ENCODE measurements around the gene RANBP9. TPM values are rescaled to one million over a fixed set of nuclear protein-coding genes. Genes with fewer than 3 reads are reported as not detected.

The RANBP9 gene
- total RNA-seq, 5 donors from 2014 or later (not counting 1 experiment from before 2014, with no cell fraction given): 44.9 to 59.4 (median 46.8) TPM

DNA sequence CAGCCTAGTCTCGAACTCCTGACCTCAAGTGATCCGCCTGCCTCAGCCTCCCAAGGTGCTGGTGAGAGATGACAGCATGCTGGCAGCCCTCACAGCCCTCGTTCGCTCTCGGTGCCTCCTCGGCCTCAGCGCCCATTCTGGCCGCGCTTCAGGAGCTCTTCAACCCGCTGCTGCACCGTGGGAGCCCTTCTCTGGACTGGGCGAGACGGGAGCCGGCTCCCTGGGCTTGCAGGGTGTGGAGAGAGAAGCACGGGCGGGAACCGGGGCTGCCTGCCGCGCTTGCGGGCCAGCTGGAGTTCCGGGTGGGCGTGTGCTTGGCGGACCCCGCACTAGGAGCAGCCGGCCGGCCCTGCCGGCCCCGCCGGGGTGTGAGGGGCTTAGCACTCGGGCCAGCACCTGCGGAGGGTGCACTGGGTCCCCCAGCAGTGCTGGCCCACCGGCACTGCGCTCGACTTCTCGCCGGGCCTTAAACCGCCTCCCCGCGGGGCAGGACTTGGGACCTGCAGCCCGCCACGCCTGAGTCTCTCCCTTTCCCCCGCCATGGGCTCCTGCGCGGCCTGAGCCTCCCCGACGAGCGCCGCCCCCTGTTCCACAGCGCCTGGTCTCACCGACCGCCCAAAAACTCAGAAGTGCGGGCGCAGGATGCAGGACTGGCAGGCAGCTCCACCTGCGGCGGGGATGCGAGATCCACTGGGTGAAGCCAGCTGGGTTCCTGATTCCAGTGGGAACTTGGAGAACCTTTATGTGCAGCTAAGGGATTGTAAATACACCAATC is 31.5 kb upstream of the RANBP9 start:
- H3K27me3 Mint-ChIP-seq: no peaks in the 10 kb centered on the region
- no peak overlapping the region for H3K4me3 ChIP-seq (ENCODE audit: control insufficient read depth in 1 of 2, extremely low read depth in 1 of 2, low read length in 1 of 2)
- POLR2A ChIA-PET: no interaction called here

DNA sequence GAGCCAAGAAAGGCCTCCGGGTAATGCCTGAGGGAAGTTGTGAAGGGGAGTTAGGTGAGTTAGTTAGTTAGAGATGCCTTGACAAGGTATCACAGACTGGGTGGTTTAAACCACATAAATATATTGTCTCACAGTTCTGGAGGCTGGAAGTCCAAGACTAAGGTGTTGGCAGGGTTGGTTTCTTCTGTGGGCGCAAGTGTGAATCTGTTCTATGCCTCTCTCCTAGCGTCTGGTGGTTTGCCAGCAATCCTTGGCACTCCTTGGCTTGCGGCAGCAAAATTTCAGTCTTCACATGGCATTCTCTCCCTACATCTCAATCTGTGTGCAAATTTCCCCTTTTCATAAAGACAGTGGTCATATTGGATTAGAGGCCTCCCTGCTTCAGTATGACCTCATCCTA is 29.7 kb upstream of the RANBP9 start:
- DNase-seq: no peak
- POLR2A ChIA-PET: no interaction called here
- Mint-ChIP-seq H3K27me3 (no peaks in the 10 kb centered on the region), H3K27ac (no peak overlapping the region), H3K9me3 (no peaks in the 10 kb centered on the region), H3K4me1 (no peaks in the 10 kb centered on the region), H3K4me3 (no peak overlapping the region), H3K36me3 (no peaks in the 10 kb centered on the region)
- H3K36me3 ChIP-seq (ENCODE audit: control insufficient read depth in 2 of 2, extremely low read depth in 1 of 2, insufficient read depth in 1 of 2, low read length in 1 of 2): no peaks in the 10 kb centered on the region
- ATAC-seq (replicated peaks in 1 of 4): no peak
- 83% methylated on average over 3 of the region's 4 CpGs for WGBS (ENCODE audit: insufficient coverage)
- no peak overlapping the region for H3K4me3 ChIP-seq (ENCODE audit: control insufficient read depth in 1 of 2, extremely low read depth in 1 of 2, low read length in 1 of 2)
- no peaks in the 10 kb centered on the region for H3K27me3 ChIP-seq (replicated peaks in 1 of 2; ENCODE audit: control insufficient read depth in 2 of 2, extremely low read depth in 1 of 2, insufficient read depth in 2 of 2, low read length in 1 of 2)
- CTCF ChIA-PET: no interaction called here
- no peaks in the 10 kb centered on the region for H3K9me3 ChIP-seq
- H3K4me1 ChIP-seq (ENCODE audit: control insufficient read depth in 1 of 2, extremely low read depth in 1 of 2, insufficient read depth in 2 of 2, low read length in 2 of 2): no peaks in the 10 kb centered on the region
- H3K27ac ChIP-seq (ENCODE audit: low read length): no peak overlapping the region

More for the DNA sequence above, 31.5 kb upstream of the RANBP9 start:
- DNase-seq: no peak
- Histone ChIP-seq H3K36me3 (ENCODE audit: control insufficient read depth in 2 of 2, extremely low read depth in 1 of 2, insufficient read depth in 1 of 2, low read length in 1 of 2) (no peaks in the 10 kb centered on the region), H3K9me3 (no peaks in the 10 kb centered on the region), H3K27me3 (replicated peaks in 1 of 2; ENCODE audit: control insufficient read depth in 2 of 2, extremely low read depth in 1 of 2, insufficient read depth in 2 of 2, low read length in 1 of 2) (no peaks in the 10 kb centered on the region), H3K27ac (ENCODE audit: low read length) (no peak overlapping the region), H3K4me1 (ENCODE audit: control insufficient read depth in 1 of 2, extremely low read depth in 1 of 2, insufficient read depth in 2 of 2, low read length in 2 of 2) (peaks cover 0 to 12% of the 10 kb centered on the region in 2 experiments)
- WGBS (ENCODE audit: insufficient coverage): 86% methylated on average over 53 of the region's 56 CpGs
- no peaks in the 10 kb centered on the region for H3K36me3 Mint-ChIP-seq
- H3K27ac Mint-ChIP-seq: no peak overlapping the region
- peaks cover 0 to 12% (median 7%) of the 10 kb centered on the region in 3 donors for H3K4me1 Mint-ChIP-seq
- H3K9me3 Mint-ChIP-seq: peaks cover 0 to 7% (median 0%) of the 10 kb centered on the region in 3 donors
- no peak for ATAC-seq (replicated peaks in 1 of 4)
- CTCF ChIA-PET: interaction anchor here in 1 of 2 donors (0.6 kb wide), 1 partner anchor 9 kb away, joined by 4 read pairs; no protein-coding TSS in a partner anchor
- H3K4me3 Mint-ChIP-seq: peak overlapping the region in 2 of 3 donors; percentile 41 to 43

DNA sequence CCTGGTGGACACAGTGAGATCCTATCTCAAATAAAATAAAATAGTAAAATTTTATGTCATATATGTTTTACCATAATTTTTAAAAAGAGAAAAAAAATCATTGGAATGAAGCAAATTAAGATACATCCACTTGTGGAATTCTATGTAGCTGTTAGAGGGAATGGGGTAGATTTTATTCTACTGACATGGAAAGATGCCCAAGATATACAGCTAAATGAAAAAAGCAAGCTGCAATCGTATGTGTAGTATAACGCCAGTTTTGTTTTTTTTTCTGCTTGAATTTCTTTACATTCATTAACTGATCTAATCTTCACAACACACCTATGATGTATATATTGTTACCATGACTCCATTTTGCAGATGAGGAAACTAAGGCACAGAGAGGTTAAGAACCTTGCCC is 23.4 kb upstream of the RANBP9 start:
- DNase-seq (no peak), ATAC-seq (replicated peaks in 1 of 4) (no peak)
- H3K27me3 ChIP-seq (replicated peaks in 1 of 2; ENCODE audit: control insufficient read depth in 2 of 2, extremely low read depth in 1 of 2, insufficient read depth in 2 of 2, low read length in 1 of 2): no peaks in the 10 kb centered on the region
- no peaks in the 10 kb centered on the region for H3K9me3 ChIP-seq
- H3K9me3 Mint-ChIP-seq: no peaks in the 10 kb centered on the region
- H3K4me3 ChIP-seq (ENCODE audit: control insufficient read depth in 1 of 2, extremely low read depth in 1 of 2, low read length in 1 of 2): no peak overlapping the region
- no peaks in the 10 kb centered on the region for H3K4me1 Mint-ChIP-seq
- H3K27me3 Mint-ChIP-seq: no peaks in the 10 kb centered on the region
- H3K4me1 ChIP-seq (ENCODE audit: control insufficient read depth in 1 of 2, extremely low read depth in 1 of 2, insufficient read depth in 2 of 2, low read length in 2 of 2): no peaks in the 10 kb centered on the region
- H3K27ac Mint-ChIP-seq: no peak overlapping the region
- no CpG with 5 or more reads among the region's 2 CpGs for WGBS (ENCODE audit: insufficient coverage)
- H3K4me3 Mint-ChIP-seq: no peak overlapping the region
- H3K36me3 ChIP-seq (ENCODE audit: control insufficient read depth in 2 of 2, extremely low read depth in 1 of 2, insufficient read depth in 1 of 2, low read length in 1 of 2): no peaks in the 10 kb centered on the region
- no peak overlapping the region for H3K27ac ChIP-seq (ENCODE audit: low read length)
- no peaks in the 10 kb centered on the region for H3K36me3 Mint-ChIP-seq
- CTCF ChIA-PET: no interaction called here
- POLR2A ChIA-PET: no interaction called here

DNA sequence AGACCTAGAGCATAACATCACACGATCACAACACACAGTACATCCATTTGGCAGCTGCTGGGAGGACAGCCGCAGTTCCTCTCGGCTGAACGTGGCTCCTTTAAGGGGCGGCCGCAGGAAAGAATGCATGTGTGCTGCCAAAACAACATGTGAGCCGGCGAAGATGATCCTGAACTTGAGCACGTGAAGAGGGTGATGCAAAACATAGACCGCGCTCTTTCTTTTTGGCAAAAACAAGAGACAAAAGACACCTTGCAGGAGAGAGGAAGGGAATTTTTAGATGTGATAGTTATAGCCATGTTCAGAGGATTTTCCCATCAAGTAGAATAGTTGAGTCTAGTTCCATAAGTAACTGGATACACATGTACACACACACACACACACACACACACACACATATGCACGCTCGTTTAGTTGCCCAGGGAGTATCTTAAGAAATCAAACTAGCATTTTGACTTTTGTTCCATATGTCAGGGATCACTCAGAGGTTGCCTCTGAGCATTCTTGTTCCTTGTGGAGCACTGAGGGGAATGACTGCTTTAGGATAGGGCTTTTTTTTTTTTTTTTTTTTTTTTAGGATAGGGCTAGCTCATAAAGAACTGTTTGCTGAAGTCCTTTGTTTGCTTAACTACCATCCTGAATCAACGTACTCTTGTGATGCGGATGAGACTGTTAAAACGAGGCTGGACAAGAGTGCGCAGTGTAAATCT is 21.7 kb upstream of the RANBP9 start:
- WGBS (ENCODE audit: insufficient coverage): 94% methylated on average over 9 of the region's 17 CpGs
- Mint-ChIP-seq H3K9me3 (no peaks in the 10 kb centered on the region), H3K4me1 (no peaks in the 10 kb centered on the region), H3K4me3 (no peak overlapping the region), H3K27me3 (no peaks in the 10 kb centered on the region), H3K27ac (no peak overlapping the region), H3K36me3 (no peaks in the 10 kb centered on the region)
- CTCF ChIA-PET: no interaction called here
- Histone ChIP-seq H3K36me3 (ENCODE audit: control insufficient read depth in 2 of 2, extremely low read depth in 1 of 2, insufficient read depth in 1 of 2, low read length in 1 of 2) (no peaks in the 10 kb centered on the region), H3K27ac (ENCODE audit: low read length) (no peak overlapping the region), H3K9me3 (no peaks in the 10 kb centered on the region), H3K27me3 (replicated peaks in 1 of 2; ENCODE audit: control insufficient read depth in 2 of 2, extremely low read depth in 1 of 2, insufficient read depth in 2 of 2, low read length in 1 of 2) (no peaks in the 10 kb centered on the region), H3K4me1 (ENCODE audit: control insufficient read depth in 1 of 2, extremely low read depth in 1 of 2, insufficient read depth in 2 of 2, low read length in 2 of 2) (no peaks in the 10 kb centered on the region), H3K4me3 (ENCODE audit: control insufficient read depth in 1 of 2, extremely low read depth in 1 of 2, low read length in 1 of 2) (no peak overlapping the region)
- POLR2A ChIA-PET: interaction anchor here in 1 of 2 donors (0.6 kb wide), 1 partner anchor 354 kb away, joined by 5 read pairs; no protein-coding TSS in a partner anchor
- DNase-seq (no peak), ATAC-seq (replicated peaks in 1 of 4) (no peak)

DNA sequence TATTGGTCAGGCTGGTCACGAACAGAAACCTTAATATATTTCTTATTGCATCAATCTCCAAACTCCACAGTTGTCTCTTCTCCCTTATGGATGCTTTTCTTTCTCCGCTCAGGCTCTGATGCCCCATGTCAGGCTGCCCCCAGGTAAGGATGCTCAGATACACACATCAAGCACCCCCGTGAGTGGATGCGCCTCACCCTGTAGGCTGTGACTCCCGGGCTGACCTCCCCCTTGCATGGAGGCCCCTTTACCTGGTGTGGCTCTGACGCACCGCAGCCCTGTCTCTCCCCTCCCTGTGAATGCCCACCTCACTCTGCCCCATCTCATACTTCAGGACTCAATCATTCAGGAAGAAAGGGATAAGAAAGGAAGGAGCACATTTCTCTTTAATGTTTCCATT is 19.1 kb upstream of the RANBP9 start:
- Mint-ChIP-seq H3K27ac (no peak overlapping the region), H3K36me3 (no peaks in the 10 kb centered on the region), H3K4me3 (no peak overlapping the region), H3K27me3 (no peaks in the 10 kb centered on the region), H3K9me3 (no peaks in the 10 kb centered on the region), H3K4me1 (peaks cover 4 to 9% (median 6%) of the 10 kb centered on the region in 3 donors)
- Histone ChIP-seq H3K4me1 (ENCODE audit: control insufficient read depth in 1 of 2, extremely low read depth in 1 of 2, insufficient read depth in 2 of 2, low read length in 2 of 2) (peaks cover 0 to 10% of the 10 kb centered on the region in 2 experiments), H3K4me3 (ENCODE audit: control insufficient read depth in 1 of 2, extremely low read depth in 1 of 2, low read length in 1 of 2) (no peak overlapping the region), H3K27me3 (replicated peaks in 1 of 2; ENCODE audit: control insufficient read depth in 2 of 2, extremely low read depth in 1 of 2, insufficient read depth in 2 of 2, low read length in 1 of 2) (no peaks in the 10 kb centered on the region), H3K36me3 (ENCODE audit: control insufficient read depth in 2 of 2, extremely low read depth in 1 of 2, insufficient read depth in 1 of 2, low read length in 1 of 2) (no peaks in the 10 kb centered on the region), H3K9me3 (no peaks in the 10 kb centered on the region), H3K27ac (ENCODE audit: low read length) (no peak overlapping the region)
- CTCF ChIA-PET: no interaction called here
- POLR2A ChIA-PET: no interaction called here
- 100% methylated on average over 1 of the region's 7 CpGs for WGBS (ENCODE audit: insufficient coverage)
- DNase-seq (no peak), ATAC-seq (replicated peaks in 1 of 4) (no peak)

DNA sequence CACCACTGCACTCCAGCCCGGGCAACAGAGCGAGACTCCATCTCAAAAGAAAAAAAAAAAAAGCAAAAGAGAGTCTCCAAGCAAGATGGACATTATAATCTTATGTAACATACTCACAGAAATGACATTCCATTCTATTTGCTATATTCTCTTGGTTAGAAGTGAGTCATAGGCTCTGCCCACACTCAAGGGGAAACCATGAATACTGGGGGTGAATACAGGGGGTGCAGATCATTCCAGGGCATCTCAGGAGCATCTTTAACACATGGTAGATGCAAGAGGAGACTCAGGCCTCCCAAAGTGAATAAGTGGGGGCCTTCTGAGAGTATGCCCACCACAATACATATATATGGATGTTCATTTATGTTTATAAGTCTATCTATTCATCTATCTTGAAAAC is 18.3 kb upstream of the RANBP9 start:
- no peaks in the 10 kb centered on the region for H3K9me3 Mint-ChIP-seq
- Histone ChIP-seq H3K9me3 (no peaks in the 10 kb centered on the region), H3K27ac (ENCODE audit: low read length) (no peak overlapping the region), H3K36me3 (ENCODE audit: control insufficient read depth in 2 of 2, extremely low read depth in 1 of 2, insufficient read depth in 1 of 2, low read length in 1 of 2) (no peaks in the 10 kb centered on the region), H3K4me1 (ENCODE audit: control insufficient read depth in 1 of 2, extremely low read depth in 1 of 2, insufficient read depth in 2 of 2, low read length in 2 of 2) (peaks cover 3 to 16% of the 10 kb centered on the region in 2 experiments), H3K27me3 (replicated peaks in 1 of 2; ENCODE audit: control insufficient read depth in 2 of 2, extremely low read depth in 1 of 2, insufficient read depth in 2 of 2, low read length in 1 of 2) (no peaks in the 10 kb centered on the region), H3K4me3 (ENCODE audit: control insufficient read depth in 1 of 2, extremely low read depth in 1 of 2, low read length in 1 of 2) (no peak overlapping the region)
- peaks cover 12 to 17% (median 14%) of the 10 kb centered on the region in 3 donors for H3K4me1 Mint-ChIP-seq
- ChIA-PET CTCF (no interaction called here), POLR2A (no interaction called here)
- ATAC-seq (replicated peaks in 1 of 4): no peak
- H3K36me3 Mint-ChIP-seq: no peaks in the 10 kb centered on the region
- H3K27ac Mint-ChIP-seq: no peak overlapping the region
- H3K4me3 Mint-ChIP-seq: no peak overlapping the region
- no peak for DNase-seq
- no peaks in the 10 kb centered on the region for H3K27me3 Mint-ChIP-seq
- WGBS (ENCODE audit: insufficient coverage): no CpG with 5 or more reads among the region's 2 CpGs

Measured in T-cell (primary cell).